Neural progenitor cell (in vitro differentiated cells): ENCODE data around the gene PPAN.

Experiments used
- EZH2 ChIP-seq: fragments of 200-600 bp; sonication (generic); IDR thresholded peaks from 2 replicates; pipeline ENCODE4 v1.6.1; 2017; ENCODE audit warnings: antibody characterized with exemption, mild to moderate bottlenecking, moderate library complexity
- EZH2phosphoT487 ChIP-seq: fragments of 200-600 bp; sonication (generic); IDR thresholded peaks from 2 replicates; pipeline ENCODE4 v1.6.1; 2017; ENCODE audit warnings: antibody characterized with exemption
- TF ChIP-seq, protein P1 (sequence below): fragments of 200-600 bp; sonication (generic); IDR thresholded peaks from 2 replicates; pipeline ENCODE4 v1.5.1; 2017; ENCODE audit warnings: antibody characterized with exemption, mild to moderate bottlenecking

DNA sequence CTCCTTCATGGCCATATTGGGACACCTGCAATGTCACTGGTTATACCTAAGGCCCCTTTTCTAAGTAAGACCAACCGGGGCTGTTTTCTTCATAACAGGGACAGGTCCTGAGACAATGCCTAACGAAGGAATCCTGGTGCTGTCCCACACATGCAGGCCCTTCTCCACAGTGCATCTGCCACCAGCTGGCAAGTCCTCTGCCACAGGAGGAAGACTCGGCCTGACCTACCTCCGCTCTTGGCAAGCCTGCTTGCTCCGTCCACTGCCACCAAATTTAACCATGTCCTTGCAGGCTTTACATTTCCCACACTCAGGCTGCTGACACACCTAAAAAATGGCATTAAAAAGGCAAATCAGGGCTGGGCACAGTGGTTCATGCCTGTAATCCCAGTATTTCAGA, 45.4 kb downstream of the PPAN start:
- TF ChIP-seq, protein P1, sequence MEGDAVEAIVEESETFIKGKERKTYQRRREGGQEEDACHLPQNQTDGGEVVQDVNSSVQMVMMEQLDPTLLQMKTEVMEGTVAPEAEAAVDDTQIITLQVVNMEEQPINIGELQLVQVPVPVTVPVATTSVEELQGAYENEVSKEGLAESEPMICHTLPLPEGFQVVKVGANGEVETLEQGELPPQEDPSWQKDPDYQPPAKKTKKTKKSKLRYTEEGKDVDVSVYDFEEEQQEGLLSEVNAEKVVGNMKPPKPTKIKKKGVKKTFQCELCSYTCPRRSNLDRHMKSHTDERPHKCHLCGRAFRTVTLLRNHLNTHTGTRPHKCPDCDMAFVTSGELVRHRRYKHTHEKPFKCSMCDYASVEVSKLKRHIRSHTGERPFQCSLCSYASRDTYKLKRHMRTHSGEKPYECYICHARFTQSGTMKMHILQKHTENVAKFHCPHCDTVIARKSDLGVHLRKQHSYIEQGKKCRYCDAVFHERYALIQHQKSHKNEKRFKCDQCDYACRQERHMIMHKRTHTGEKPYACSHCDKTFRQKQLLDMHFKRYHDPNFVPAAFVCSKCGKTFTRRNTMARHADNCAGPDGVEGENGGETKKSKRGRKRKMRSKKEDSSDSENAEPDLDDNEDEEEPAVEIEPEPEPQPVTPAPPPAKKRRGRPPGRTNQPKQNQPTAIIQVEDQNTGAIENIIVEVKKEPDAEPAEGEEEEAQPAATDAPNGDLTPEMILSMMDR, result no peak
- TF ChIP-seq EZH2 (no peak), EZH2phosphoT487 (no peak)
